Adrenal gland (tissue), 5 donors: Measurements from ENCODE around the gene NT5C2.
"Not testable (repeated sequence)": the region's sequence is repeated elsewhere in the genome, so short reads cannot be mapped to it uniquely, and the experiment has no call there.

Experiments
- CTCF ChIP-seq, 6 experiments: fragments of 450-650 bp in 4 of 6; fragments of 200-600 bp in 2 of 6; sonication (generic) in 1 of 6; IDR thresholded peaks; 1 replicate in 5 of 6; 2 replicates in 1 of 6; pipeline versions ENCODE4 v1.5.1 to v1.8.0; 2016 to 2021; ENCODE audit warnings: antibody characterized with exemption in 6 of 6, mild to moderate bottlenecking in 2 of 6, moderate library complexity in 1 of 6
- POLR2A ChIP-seq, 2 donors: fragments of 450-650 bp; IDR thresholded peaks; one replicate each; pipeline ENCODE4 v1.6.1; 2017; ENCODE audit warnings: antibody characterized with exemption in 2 of 2, mild to moderate bottlenecking in 2 of 2, moderate library complexity in 1 of 2
- donor health status: DM: no; HTN: no; CAD: no.

- TF ChIP-seq CTCF, POLR2A (IDR thresholded peaks at IDR 0.05): not testable (repeated sequence)
Measured at GRCh38 chr10:103183991-103184451, 9.1 kb downstream of the NT5C2 start.
